IPS DF 19.7 (cell line): Measurements from ENCODE around the gene ZCCHC14.
A peak's percentile ranks its signal among the peaks of the same experiment; 100 is the strongest.
"Not testable (repeated sequence)": the region's sequence is repeated elsewhere in the genome, so short reads cannot be mapped to it uniquely, and the experiment has no call there.

Source experiments
- DNase-seq: peaks from one replicate; pipeline ENCODE4 v3.0.0-alpha.2; 2013; ENCODE audit warnings: low read depth, low spot score

The ZCCHC14 gene

GRCh38 chr16:87410530-87410929 lies 82.3 kb downstream of the ZCCHC14 start:
- DNase-seq, result no peak

DNA sequence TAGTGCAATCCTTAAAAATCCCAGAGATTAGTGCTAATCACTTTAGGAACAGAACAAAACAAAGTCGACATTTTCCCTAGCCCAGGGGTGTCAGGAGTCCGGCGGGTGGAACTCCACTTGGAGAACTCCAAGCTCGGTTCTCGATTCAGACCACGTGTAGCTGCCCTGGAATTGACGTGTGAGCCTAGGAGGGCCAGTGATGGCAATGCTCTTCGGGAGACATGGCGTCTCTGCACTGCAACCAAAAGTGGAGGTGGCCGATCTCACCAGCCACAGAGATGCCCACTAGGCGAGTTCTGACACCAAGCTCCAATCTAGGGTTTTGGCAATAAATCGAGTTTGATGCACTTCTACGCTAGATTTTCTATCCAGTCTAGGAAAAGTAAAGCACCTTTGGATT lies 83.0 kb downstream of the ZCCHC14 start:
- no peak for DNase-seq

DNA sequence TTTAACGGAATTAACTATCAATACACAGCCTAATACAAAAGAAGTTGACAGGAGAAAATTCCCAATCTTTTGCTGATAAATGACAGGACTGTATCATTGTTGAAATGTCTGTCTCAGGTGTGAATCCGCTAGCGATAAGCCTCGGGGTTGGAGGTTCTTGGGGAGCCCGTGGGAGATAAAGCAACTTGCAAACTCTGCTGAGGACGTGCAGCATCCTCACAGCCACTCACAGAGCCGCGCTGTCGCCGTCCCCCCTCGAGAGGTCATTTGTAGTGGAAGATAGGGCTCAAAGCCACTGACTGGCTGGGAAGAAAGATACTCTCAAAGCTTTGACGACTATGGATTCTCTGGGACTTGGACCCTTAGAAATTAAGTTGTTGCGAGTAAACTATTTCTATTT lies 83.7 kb downstream of the ZCCHC14 start:
- no peak for DNase-seq

DNA sequence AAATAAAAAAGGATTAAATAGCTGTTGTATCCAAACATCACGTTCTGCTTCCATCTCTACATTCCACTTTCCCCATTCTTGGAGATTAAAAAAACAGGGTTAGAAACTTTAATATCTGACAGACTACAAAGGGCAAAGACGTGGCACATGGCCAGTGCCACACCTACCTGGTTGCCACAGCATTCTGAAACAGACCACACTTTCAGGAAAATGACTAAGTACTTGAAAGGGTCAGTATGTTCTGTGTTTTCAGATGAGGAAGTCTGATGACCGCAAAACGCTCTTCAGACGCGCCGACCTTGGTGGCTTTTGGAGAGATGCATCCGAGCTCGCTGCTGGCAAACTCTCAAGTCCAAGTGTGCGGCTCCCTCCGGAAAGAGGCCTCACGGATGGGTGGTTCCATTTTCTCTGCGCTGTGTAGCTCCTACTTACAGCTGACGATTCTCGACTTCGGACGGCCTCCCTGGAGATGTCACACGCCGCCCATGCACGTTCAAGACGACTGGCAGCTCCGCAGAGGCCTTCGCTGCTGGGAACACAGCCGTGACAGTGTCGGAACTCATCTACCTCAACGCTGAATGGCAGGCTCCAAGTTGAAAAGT lies 85.2 kb downstream of the ZCCHC14 start:
- no peak for DNase-seq

- no peak for DNase-seq
Observed at GRCh38 chr16:87406495-87407088, 86.2 kb downstream of the ZCCHC14 start.

DNA sequence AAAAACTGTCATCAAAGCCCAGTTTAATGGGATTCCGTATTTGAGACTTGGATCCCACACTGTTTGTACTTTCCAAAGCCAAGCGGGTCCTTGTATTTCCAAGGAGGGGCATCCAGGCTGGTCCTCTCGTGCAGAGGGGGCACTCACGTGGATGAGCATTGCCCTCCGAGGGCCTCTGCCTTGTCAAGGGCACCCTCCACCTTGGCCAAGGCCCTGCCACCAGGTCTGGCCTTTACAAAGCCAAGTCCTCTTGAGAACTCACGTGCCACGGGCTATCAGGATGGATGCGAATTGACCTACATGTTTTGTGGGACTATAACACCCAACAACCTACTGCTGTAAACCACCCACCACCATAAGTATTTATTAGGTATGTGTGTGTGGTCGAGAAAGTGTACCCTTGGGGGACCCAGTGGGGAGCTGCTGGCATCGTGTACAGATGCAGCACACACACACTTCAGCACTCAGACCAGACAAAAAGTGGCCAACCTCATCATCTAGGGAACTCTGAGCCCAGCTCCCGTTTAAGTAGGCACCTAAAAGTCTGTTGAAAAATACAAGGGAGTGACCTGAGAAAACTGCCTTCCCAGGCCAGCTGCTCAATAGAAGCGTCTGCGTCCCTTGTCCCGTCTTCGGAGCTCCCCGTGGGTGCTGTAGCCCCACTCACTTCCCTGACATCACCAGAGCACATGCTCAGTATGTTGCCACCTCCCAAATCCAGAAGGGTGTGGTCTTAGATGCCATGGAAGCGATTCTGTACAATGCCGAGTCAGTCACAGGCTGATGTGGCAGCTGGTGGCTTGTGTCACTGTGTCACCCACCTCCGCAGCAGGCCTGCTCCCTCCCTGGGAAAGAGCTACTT lies 87.8 kb downstream of the ZCCHC14 start:
- no peak for DNase-seq

DNA sequence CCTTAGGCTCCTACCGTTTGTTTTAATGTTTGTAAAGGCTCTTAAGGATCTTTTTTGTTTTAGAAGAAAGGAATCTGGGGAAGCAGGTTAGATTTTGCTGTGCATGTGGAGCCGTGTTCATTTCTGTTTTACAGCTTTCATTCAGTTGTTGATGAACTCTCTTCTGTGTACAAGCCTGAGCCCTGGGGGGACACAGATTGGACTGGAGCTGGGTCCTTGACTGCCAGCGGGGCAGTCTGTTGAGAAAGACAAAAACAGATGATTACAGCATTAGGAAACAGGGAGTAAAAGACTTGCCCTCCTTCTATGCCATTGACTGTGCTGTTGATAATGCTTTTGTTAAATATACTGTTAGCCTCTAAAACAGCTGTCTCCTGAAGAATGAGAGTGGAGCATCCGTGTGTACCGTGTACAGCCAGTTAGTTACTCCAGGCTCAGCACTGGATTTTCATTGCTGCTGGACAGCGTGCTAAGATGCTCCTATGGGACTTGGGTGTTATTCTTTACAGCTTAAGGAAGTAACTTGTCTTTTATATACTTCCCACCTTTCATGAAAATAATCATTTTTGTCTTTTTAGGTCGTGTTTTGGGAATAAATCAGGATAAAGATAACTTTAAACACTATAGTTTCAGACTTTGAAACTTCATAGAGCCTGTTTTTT lies 97.5 kb downstream of the ZCCHC14 start:
- DNase-seq, result no peak

DNA sequence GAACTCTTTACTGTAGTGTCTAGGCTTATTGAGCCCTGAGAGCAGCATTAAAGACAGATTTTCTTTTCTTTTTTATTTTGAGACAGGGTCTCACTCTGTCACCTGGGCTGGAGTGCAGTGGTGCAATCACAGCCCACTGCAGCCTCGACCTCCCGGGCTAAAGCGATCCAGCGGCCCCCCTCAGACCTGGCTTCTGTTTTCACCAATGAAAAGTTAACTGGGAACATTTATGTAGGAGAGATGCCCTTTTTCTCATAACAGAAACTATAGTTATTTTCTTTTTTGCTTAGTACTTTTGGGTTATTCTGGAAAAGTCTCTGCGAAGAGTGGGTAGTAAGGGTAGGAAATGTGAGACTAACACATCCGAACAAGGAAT lies 99.2 kb downstream of the ZCCHC14 start:
- no peak for DNase-seq

DNA sequence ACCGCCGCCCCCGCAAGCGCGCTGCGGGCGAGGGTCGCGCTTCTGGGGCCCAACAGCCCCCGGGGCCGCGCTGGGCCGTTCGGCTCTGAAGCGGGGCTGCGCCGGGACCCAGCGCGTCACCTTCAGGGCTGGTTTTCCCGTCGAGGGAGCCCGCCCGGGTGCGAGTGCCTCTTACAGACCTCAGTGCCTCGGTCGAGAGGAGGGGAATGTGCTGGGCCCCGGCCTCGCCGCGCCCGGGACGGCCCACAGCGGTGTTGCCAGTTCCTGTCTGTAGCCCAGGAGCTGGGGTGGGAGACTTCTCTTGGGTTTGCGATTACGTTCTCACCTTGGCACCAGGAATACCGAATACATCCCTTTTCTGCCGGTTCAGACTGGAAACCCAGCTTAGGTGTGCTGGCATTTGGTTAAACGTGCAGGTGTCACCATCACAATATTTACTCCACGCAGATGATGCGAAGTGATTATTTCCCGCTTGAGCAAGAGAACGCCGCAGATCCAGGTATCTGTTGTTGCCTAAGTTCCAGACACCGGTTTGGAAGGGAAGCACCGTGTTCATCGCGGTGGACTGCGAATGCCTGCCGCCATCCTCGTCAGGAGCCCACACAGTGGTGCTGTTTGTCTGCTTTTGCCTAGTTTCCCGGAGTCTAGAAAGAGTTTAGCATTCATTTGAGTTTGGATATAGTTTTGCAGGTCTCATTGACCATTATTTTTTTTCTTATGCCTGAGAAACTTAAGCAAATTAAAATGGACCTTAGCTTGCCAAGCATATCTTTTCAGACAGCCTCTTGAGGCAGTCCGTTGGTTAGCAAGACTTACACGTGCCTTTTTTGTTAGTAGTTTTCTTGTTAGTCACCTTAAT lies 99.8 kb downstream of the ZCCHC14 start:
- DNase-seq, result no peak

- no peak for DNase-seq
Observed at GRCh38 chr16:87391950-87392820, 100.6 kb downstream of the ZCCHC14 start, which contains the start of gene MAP1LC3B. MAP1LC3B (plus strand) TSS chr16:87392336; CDS start chr16:87392428, 92 bp downstream.

DNA sequence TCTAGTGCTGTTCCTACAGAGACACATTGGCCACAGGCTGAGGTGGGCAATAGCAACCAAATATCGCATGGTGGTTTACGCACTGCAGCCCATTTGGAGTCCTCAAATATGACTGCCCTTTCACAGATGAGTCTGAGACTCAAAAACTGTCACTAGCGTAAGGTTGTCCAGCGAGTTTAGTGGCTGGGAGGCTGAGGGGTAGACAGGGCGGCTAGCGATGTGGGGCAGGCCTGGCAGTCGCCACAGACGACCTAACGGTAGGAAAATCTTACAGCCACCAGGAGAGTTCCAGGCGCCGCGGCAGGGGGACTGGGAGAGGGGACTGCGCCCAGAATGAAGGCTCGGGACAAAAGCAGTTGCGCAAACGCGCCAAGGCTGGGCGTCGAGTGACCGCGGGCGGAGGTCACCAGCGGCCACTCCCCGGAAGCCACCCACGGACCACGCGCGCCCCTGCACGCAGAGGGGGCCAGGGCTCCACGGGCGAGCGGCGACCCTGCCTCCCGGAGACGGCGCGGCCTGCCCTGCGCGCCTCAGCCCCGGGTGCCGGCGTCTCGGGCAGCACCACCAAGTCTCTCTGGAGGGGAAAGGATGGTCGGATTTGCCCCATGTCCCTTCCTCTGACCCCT lies 101.4 kb downstream of the ZCCHC14 start:
- DNase-seq, result no peak

GRCh38 chr16:87390641-87391323 lies 102.0 kb downstream of the ZCCHC14 start:
- DNase-seq, result no peak

DNA sequence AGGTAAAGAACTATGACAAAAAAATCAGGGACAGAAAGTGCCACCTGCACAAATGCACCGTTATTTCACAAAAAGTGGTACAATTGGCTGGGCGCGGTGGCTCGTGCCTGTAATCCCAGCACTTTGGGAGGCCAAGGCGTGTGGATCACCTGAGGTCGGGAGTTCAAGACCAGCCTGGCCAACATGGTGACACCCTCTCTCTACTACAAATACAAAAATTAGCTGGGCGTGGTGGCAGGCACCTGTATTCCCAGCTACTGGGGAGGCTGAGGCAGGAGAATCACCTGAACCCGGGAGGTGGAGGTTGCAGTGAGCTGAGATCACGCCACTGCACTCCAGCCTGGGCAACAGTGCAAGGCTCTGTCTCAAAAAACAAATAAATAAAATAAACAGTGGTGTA lies 102.9 kb downstream of the ZCCHC14 start:
- DNase-seq, result not testable (repeated sequence)

GRCh38 chr16:87389245-87389644 lies 103.6 kb downstream of the ZCCHC14 start:
- DNase-seq, result no peak

GRCh38 chr16:87388818-87389134 lies 104.0 kb downstream of the ZCCHC14 start:
- no peak for DNase-seq

DNA sequence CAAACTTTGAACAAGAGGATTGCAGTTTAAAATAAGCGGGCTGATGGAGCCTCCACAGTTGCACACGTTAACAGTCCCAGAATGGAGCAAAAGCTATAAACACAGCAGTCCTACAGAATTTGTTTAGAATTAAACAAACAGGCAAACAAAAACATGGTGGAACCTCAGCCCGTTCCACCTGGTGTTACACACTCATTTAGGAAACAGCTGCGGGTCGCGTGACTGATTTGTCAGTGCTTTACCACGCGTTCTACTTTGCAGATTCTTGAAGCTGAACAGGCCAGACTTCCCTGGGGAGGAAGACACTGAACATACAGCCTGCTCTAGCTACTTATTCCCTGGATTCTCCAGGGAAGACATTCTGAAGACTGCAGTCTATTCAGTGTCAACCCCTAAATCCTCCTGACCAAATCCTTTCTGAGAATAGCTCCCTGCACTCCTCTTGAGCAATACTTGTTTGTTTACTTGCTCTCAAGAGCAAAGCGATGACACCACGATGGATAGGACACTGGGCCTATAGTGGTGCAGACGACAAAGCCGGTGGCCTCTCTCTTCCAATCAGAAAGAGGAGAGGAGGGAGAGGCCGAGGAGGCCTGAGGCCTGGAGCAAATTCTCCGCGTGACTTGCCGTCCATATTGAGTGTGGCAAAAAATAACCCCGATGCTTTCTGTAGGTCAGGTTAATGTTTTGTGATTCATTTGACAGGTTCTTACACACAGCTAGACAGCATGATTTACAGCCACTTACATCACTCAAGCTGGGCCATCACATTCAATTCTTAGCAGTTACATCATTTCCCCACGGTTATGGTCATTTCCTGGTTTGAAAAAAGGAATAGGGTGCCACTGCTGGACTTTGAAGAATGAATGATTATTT lies 104.6 kb downstream of the ZCCHC14 start:
- DNase-seq, result peak; percentile 97

DNA sequence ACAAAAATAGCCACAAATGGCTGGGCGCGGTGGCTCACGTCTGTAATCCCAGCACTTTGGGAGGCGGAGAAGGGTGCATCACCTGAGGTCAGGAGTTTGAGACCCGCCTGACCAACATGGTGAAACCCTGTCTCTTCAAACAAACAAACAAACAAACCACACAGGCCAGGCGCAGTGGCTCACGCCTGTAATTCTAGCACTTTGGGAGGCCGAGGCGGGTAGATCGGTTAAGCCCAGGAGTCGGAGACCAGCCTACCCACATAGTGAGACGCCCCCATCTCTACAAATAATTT lies 108.0 kb downstream of the ZCCHC14 start:
- not testable (repeated sequence) for DNase-seq

GRCh38 chr16:87384162-87384874 lies 108.5 kb downstream of the ZCCHC14 start:
- DNase-seq, result no peak
